NCI-H2196 treated with DMSO at 0.1 percent for 48 hours (cell line): ENCODE measurements around the gene RGL2.
"Not testable (repeated sequence)": the region's sequence is repeated elsewhere in the genome, so short reads cannot be mapped to it uniquely, and the experiment has no call there.

ENCODE experiments used
- DNase-seq: peaks from one replicate; lab custom pipeline; 2025; ENCODE audit not compliant: unreplicated experiment; lab: John Stamatoyannopoulos, UW

The RGL2 gene

GRCh38 chr6:33294086-33294823, 4.5 kb downstream of the RGL2 start:
- no peak for DNase-seq

DNA sequence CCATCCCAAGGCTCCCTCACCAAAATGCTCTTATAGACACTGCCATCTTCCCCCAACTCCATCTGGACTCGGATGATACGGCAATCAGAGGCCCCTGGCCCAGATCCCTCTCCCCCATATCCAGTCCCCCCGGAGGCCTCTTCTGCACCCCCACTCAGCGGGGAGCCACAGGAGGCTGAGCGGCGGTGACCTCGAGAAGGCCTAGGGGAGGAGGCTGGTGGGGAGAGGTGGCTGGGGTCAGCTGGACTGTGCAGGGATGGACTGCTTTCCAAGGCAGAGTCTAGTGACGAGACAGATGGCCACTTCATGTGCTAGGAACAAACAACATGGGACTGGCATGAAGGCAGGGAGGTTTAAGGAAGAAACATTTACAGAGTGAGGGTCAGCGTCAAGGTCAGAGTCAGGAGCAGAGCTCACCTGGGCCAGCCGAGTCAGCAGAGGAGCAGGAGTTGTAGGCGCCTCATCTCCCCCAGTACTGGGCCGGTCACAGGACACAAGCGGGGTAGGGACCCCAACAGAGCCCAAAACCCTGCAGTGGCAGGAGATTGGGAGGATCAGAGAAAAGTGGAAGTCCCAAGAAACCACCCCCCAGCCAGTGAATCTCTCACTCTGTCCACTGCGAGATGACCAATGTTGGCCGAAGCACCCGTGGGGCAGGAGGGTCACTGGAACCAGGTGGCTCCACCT, 5.6 kb downstream of the RGL2 start:
- no peak for DNase-seq

- DNase-seq, result no peak
Observed at GRCh38 chr6:33290459-33290858, 8.3 kb downstream of the RGL2 start.

- no peak for DNase-seq
Observed at GRCh38 chr6:33289784-33290315, 8.9 kb downstream of the RGL2 start.

DNA sequence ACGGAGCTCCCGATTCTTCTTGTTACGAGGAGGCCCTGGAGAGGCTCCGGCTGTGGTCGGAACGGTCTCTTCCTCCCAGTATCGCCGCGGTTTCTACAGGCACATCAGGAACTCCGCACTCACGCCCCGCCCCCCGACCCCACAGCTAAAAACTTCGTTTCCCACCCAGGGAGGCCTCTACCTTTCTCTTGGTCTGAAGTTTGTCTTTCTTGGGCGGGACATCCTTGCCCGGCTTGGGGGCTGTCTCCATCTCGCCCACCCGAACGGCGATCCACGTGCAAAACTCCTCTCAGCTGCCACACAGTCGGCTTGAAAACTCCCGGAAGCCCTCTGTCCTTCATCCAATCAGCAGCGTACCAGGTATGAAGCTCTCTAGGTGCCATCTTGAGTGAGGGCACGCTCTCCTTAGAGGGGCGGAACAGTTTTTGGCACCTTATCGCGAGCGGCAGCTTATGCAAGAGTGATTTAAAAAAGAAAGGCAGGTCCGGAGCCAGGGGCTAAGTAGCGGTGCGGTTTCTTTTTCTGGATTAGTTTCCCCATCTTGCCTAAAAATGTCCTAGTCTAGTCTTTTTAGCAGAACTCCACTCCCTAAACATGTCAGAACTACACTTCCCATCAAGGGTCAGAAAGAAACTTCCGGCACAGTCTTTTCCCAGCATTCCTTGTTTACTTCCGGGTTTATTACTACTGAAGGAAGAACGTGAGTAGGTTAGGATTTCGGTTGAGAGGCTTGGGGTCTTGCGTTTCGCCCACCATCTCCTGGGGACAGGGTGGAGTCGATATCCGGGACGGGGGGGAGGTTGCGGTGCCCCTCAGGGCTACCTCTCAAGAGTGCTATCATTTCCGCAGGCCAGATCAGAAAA, 9.6 kb downstream of the RGL2 start, which contains the start of the genes PFDN6 and WDR46:
Gene PFDN6, plus strand, starts transcription at position 681 of the 863 bp plus-strand sequence. CDS start 256 bp downstream, outside the sequence.
Gene WDR46, minus strand, starts transcription at position 319 of the 863 bp plus-strand sequence. Its CDS starts 69 bp downstream, at position 250.
- DNase-seq, result peak; percentile 87

- no peak for DNase-seq
Observed at GRCh38 chr6:33288141-33288920, 10.4 kb downstream of the RGL2 start.

GRCh38 chr6:33286946-33287914, 11.5 kb downstream of the RGL2 start:
- DNase-seq, result no peak

DNA sequence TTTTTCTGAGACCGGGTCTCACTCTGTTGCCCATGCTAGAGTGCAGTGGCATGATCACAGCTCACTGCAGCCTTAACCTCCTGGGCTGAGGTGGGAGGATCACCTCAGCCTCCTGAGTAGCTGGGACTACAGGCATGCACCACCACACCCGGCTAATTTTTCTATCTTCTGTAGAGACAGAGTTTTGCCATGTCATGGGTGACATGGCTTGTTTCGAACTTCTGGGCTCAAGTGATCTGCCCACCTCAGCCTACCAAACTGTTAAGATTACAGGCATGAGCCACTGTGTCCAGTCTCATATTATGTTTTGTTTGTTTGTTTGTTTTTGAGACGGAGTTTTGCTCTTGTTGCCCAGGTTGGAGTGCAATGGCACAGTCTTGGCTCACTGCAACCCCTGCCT, 13.5 kb downstream of the RGL2 start:
- DNase-seq, result not testable (repeated sequence)

DNA sequence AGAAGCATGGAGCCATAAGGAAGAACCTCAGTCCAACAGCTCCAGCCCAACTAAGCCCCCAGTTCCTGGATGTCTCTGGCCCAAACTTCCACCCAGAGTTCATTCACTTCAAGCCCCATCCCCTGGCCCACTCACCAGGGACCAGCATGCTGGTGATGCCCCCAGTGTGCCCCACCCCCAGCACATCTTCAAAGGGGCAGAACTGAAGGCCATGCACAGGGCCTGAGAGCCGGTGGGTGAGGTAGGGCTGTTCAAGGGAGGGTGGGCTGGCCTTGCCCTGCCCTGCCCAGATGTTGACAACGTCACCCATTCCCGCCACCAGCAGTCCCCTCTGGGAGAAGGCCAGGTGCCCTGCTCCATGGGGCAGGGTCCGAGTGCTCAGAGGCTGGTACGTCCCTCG, 18.2 kb downstream of the RGL2 start:
- DNase-seq, result no peak

GRCh38 chr6:33279971-33280511, 18.7 kb downstream of the RGL2 start:
- DNase-seq, result peak; percentile 30

DNA sequence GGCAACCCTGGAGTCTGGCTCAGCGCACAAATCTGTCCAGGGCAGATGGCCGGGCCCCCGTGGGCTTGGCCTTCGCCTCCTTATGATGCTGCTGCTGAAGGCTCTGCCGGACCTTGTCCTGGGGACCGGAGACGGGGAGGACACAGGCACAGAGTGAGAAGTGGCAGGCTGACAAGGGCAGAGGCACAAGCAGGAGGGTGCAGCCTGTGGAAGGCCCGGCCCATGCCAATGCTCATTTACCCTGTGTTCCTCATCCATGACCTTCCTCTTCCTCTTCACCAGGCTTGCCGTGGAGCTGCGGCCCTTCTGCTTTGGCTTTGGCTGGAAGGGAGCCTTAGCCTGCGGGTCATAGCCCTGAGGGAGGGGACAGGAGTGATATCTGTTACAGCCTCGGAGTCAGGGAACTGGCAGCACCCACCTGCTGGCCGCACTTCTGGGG, 19.5 kb downstream of the RGL2 start:
- no peak for DNase-seq

GRCh38 chr6:33278810-33279209, 19.9 kb downstream of the RGL2 start:
- DNase-seq, result no peak

DNA sequence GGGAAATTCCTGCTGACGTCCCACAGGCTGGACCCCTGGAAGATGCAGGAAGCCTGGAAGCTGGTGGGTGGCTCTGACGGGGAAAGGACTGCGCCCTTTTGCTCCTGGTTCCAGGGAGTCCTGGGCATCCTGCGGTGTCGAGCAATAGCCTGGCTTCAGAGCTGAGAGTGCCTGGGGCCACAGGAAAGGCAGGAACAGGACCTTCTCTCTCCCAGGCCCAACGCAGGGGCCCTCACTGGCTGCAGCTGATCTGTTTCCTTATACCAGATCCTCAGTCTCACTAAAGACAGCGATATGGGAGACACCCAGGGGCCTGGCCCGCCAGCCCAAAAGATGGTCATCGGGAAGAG, 20.4 kb downstream of the RGL2 start:
- DNase-seq, result no peak

DNA sequence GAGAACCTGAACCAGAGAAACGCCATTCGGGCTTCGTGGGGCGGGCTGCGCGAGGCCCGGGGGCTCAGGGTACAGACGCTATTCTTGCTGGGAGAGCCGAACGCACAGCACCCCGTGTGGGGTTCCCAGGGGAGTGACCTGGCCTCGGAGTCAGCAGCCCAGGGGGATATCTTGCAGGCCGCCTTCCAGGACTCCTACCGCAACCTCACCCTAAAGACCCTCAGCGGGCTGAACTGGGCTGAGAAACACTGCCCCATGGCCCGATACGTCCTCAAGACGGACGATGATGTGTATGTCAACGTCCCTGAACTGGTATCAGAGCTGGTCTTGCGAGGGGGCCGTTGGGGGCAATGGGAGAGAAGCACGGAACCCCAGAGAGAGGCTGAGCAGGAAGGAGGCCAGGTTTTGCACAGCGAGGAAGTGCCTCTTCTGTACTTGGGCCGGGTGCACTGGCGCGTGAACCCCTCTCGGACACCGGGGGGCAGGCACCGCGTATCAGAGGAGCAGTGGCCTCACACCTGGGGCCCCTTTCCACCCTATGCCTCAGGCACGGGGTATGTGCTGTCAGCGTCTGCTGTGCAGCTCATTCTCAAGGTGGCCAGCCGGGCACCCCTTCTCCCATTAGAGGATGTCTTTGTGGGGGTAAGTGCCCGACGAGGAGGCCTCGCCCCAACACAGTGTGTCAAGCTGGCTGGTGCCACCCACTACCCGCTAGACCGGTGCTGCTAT, 20.9 kb downstream of the RGL2 start:
- no peak for DNase-seq

DNA sequence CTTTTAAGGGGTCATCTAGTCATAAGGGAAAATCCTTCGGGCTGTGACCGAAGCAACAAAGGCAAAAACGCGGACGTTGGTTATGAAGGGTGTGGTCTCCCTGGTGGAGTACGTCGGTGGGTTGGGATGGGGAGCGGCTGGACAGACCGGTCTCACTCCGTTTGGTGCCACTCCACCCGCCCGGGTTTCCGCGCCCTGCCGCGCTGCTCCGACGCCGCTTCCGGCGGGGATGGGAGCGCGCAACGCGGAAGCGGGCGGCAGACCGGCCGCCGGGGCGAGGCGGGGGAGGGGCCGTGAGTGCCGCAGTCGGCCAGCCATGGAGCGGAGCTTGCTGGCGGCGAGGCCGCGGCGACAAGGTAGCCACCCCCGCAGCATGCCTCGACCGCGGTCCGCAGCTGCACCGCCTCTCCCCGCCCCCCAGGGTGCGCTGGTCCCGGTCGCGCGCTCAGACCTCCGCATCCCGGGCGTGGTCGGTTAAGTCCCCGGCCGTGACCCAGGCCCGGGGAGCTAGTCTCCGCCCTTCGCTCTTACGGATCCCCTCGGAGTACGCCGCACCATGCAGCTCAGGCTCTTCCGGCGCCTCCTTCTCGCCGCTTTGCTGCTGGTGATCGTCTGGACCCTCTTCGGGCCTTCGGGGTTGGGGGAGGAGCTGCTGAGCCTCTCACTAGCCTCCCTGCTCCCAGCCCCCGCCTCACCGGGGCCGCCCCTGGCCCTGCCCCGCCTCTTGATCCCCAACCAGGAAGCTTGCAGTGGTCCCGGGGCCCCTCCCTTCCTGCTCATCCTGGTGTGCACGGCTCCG, 21.7 kb downstream of the RGL2 start, which contains the start of gene B3GALT4:
Gene B3GALT4, plus strand, starts transcription at position 260 of the 799 bp plus-strand sequence. Its CDS starts 297 bp downstream, at position 557.
- DNase-seq, result peak; percentile 51

DNA sequence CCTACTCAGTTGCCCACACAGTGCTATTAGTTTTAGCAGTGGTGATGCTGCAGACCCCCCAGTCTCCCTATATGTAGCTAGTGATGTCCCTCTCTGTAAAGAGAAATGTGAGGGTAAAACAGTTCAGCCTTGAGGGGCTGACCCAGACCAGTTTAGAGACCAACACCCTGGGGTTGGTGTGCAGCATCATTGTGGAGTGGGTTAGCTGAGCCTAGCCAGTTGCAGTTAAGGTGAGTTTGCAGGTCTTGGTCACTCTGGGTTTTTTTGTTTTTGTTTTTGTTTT, 22.2 kb downstream of the RGL2 start:
- DNase-seq, result no peak

DNA sequence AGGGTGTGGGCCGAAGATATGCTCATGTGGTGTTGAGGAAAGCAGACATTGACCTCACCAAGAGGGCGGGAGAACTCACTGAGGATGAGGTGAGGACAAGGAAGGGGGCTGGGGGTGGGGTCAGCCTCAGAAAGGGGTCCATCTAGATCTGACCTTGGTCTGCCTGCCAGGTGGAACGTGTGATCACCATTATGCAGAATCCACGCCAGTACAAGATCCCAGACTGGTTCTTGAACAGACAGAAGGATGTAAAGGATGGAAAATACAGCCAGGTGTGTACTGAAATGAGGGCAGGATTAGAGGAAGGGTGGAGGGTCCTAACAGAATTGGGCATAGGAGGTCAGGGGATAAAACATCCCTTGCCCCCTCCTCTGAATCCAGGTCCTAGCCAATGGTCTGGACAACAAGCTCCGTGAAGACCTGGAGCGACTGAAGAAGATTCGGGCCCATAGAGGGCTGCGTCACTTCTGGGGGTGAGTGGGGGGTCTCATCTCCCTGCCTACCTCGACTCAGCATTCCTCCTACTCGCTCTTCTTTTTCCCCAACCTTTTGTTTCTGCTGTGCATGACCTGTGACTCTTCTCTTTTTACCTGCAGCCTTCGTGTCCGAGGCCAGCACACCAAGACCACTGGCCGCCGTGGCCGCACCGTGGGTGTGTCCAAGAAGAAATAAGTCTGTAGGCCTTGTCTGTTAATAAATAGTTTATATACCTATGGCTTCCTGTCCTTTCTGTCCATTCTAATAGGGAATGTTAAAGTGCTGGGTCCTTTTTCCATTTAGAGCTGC, 22.8 kb downstream of the RGL2 start:
- DNase-seq, result not testable (repeated sequence)
